Dermis lymphatic vessel endothelial cell (primary cell): ENCODE measurements around the gene DOCK10. TPM values are rescaled to one million over a fixed set of nuclear protein-coding genes. Genes with fewer than 3 reads are reported as not detected.

ENCODE experiments used
- total RNA-seq: library from RNA; depleted of rRNA; stranded (reverse); fragments of >200 nt; gene quantifications from 2 replicates; pipeline ENCODE4 v1.2.1, GENCODE V29; 2014

The DOCK10 gene
- total RNA-seq, result 2.4 and 6.4 TPM in 2 replicates

DNA sequence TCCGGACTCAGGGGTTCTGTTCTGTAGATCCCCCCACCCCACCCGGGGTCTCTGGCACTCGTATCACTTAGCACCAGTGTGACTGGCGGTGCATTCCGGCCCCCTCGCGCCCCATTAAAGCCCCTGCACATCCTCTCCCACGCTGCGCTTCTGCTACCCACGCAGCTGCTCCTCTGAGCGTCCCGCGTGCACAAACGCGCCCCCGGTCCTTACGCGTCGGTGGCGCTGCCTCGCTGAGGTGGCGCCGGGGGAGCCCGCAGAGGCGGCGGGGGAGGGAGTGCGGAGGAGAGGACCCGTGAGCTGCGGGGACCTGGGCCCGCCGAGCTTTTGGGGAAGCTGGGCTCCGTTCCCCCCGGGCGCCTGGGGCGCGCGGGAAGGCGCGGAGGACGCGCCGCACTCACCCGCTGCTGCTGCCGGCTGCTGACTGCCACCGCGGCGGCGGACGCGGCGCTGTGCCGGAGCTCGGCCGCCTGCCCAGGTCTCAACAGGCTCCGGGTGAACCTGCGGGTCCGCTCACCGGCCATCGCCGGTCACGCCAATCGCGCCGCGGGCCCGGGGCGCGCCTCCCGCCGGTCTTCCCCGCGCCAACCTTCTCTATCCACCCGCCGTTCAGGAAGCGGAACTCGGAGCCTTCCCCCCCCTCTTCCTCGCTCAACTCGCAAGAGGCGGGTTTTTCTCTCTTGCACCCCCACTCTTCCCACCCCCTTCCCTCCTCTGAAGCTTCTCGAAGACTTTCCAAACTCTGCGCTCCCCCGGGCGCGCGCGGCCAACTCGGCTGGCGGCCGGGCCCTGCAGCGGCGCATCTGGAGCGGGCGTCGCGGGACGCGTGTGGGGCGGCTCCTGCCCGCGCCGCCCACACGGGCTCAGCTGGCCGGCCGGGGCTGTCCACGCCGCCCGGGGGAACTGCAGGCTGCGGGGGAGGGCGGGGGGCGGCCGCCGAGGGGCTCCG is at the start of gene DOCK10:
TSS of gene DOCK10 (minus strand) at position 618 of the 949 bp plus-strand sequence. CDS start at position 524, 94 bp downstream.

DNA sequence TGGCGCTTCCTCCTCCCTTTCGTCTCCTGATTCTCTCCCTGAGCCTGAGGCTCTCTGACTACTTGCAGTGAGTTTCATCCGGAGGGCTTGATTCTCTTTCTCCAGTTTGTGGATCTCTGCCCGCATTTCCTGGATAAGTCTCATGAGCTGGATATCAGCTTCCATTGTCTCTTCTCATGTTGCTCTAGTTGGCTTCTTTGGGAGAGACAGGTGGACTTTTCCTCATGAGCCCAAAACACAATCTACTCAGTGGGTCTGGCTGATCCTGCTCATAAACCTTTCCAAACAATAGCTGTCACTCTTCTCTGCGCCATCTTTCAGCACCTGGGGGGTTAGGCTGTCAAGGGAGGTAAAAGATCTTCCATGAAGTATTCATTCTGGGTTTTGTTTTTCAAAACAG is 326.1 kb downstream of the DOCK10 start, which contains the start of gene CCDC195:
TSS of gene CCDC195 (minus strand) at position 165 of the 400 bp plus-strand sequence. CDS start at position 165, 0 bp downstream.

